C4-2B (cell line): ENCODE results near the gene UMPS.

ENCODE experiments used
- H3K27ac ChIP-seq: fragments of 450-650 bp; 2 replicates; pipeline ENCODE4 v1.5.1; 2017
- ZFX ChIP-seq: fragments of 450-650 bp; IDR thresholded peaks from 2 replicates; pipeline ENCODE4 v1.6.1; 2017
- TF ChIP-seq, protein P1 (sequence below): fragments of 450-650 bp; conservative IDR thresholded peaks from 2 replicates; pipeline ENCODE4 v1.5.1; 2017; ENCODE audit warnings: mild to moderate bottlenecking

The UMPS gene

DNA sequence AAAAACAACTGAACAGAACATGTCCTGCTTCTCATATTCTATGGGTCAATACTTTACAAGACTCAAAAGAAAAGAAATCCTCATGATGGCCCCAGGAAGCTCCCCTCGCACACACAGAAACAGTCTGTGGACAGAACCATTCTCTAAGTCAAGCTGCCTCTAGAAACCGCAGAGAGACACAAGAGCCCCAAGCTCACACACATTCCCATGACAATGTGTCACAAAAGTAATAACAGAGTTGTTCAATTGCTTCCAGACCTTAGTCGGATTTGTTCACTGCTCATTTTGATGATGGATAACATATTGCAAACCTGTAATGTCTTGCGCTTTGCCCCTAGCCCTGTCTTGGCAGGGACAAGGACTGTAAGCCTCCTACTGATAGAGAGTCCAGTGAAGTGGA lies 60.9 kb downstream of the UMPS start:
- no peak overlapping the region for H3K27ac ChIP-seq
- TF ChIP-seq, protein P1, sequence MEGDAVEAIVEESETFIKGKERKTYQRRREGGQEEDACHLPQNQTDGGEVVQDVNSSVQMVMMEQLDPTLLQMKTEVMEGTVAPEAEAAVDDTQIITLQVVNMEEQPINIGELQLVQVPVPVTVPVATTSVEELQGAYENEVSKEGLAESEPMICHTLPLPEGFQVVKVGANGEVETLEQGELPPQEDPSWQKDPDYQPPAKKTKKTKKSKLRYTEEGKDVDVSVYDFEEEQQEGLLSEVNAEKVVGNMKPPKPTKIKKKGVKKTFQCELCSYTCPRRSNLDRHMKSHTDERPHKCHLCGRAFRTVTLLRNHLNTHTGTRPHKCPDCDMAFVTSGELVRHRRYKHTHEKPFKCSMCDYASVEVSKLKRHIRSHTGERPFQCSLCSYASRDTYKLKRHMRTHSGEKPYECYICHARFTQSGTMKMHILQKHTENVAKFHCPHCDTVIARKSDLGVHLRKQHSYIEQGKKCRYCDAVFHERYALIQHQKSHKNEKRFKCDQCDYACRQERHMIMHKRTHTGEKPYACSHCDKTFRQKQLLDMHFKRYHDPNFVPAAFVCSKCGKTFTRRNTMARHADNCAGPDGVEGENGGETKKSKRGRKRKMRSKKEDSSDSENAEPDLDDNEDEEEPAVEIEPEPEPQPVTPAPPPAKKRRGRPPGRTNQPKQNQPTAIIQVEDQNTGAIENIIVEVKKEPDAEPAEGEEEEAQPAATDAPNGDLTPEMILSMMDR: no peak
- no peak for TF ChIP-seq ZFX

DNA sequence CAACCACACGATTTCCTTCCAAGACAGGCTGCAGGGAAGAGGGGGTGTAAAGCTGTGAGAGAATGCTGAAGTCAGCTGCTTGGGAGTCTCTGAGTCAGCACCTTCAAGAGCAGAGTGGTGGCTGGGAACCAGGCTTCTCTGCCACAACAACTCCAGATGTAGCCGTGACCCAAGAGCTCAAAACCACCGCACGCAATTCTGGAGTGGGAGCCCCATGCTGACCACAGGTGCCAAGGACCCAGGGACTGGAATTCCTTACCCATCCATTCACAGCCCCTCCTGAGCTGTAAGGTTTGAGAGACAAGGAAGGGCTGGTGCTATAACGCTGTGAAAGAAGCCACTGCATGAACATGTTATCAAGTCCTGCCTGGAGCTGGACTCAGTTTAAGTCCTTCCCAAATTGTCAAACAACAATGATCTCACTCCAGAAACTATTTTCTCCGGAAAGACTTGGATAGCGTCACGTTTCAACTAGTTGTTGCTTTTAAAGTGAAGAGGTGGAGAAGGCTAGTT lies 61.4 kb downstream of the UMPS start:
- TF ChIP-seq ZFX: no peak
- TF ChIP-seq, protein P1: no peak
- H3K27ac ChIP-seq: no peak overlapping the region

DNA sequence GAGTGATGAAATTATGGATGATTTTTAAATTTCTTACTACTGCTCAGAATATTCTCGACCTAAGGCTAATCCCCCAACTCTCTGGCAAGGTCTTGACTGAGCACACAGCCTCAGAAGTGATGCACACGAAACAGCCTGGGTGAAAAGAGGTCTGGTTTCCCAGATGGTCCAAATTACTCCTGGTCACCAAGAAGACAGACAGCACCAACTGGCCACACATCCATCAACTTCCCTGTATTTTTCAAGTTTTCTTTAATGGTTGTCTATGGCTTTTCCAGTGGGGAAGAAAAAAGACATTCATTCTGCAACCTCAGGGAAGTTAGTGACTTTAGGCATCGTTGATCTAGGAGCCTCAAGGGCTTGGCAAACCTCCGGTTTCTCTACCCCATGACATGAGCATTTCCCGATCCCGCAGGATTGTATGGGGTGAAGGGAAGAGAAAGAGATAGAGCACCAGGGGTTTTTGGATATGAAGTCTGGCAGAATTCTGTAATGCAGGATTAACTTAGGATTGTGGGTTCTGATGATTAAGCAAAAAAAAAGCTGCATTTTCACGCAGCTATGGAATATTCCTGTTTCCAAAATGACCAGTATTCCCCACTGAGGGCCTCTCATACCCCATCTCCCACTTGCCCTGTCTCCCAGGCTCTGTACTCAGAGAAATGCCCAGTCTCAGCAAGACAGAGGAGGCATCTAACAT lies 62.2 kb downstream of the UMPS start:
- TF ChIP-seq, protein P1: no peak
- no peak for TF ChIP-seq ZFX
- no peak overlapping the region for H3K27ac ChIP-seq

DNA sequence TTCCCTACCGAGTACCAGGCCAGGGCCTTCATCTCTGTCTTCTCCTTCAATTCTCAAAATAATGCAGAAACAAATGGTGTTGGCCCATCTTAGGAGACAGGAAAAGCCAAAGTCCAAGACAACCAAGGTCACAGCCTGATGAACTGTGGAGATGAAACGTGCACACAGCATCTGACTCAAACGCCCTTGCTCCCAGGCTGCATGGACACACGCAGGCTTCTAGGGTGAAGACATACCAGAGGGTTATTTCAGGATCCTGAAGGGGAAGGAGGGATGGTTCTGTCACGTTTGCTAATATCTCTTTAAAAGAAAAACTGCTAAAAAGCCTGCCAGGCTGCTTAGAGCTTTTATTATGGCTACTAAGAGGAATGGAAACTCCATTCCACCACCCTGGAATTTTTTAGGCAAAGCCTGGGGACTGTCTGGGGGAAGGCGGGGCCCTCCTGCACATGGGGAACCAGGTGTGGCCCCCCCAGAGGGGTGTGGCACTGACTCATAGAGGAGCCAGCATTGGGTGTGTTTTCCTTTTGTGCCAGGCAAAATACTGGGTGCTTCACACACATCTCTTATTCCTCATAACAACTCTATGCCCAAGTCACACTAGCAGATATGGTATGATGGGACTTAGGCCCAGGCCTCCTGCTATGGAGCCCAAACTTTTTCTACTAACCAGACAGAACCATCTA lies 62.9 kb downstream of the UMPS start:
- no peak for TF ChIP-seq ZFX
- TF ChIP-seq, protein P1: no peak
- H3K27ac ChIP-seq: no peak overlapping the region

DNA sequence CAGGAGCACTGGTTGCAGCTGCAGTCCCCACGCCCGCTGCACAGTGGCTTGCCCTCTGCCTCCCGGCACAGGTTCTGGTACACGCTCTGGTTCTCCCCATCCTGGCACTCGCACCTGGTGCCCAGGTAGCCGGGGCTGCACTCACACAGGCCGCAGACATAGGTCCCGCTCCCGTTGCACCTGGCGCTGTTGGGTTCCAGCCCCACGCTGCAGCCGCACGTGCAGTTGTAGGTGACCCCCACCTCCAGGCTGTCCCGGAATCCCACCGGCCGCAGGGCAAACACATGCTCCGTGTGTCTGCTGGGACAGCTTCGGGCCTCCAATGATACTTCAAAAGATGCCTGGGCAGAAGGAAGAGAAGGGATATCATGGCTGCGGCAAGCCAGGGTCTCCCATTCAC lies 66.2 kb downstream of the UMPS start:
- no peak overlapping the region for H3K27ac ChIP-seq
- TF ChIP-seq, protein P1: no peak
- no peak for TF ChIP-seq ZFX

DNA sequence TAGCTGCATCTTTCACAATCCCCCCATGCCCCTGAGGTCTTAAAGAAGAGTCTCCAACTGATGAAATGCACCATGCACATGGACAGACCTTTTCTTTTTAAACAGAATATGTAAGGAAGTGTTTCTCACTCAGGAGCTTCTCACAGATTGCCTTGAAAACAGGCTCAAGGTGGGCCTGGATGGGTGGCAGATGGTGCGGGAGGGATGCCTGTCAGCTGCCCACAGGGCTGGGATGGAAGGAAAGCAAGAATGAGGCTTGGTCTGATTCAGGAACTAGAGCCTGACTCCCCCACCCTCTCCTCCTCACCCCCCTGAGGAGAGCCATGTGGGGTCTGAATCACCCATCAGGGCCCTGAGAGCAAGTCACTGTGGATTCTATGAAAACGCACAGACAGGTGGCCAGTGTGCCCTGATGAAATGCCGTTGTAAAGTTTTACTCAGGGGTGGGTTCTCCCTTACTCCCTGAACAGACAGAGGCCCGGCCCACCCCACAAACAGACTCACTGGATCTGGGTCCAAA lies 67.2 kb downstream of the UMPS start:
- H3K27ac ChIP-seq: no peak overlapping the region
- no peak for TF ChIP-seq ZFX
- TF ChIP-seq, protein P1: no peak
